IPS-15b (cell line): ENCODE data around the gene PLXNB1.
"Not testable (repeated sequence)": the region's sequence is repeated elsewhere in the genome, so short reads cannot be mapped to it uniquely, and the experiment has no call there.

Experiments used
- H3K27me3 ChIP-seq: one replicate; pipeline ENCODE4 v1.6.1; 2013; ENCODE audit warnings: low read length; ENCODE audit not compliant: control insufficient read depth, insufficient read depth
- H3K36me3 ChIP-seq: one replicate; pipeline ENCODE4 v1.6.1; 2013; ENCODE audit warnings: low read length; ENCODE audit not compliant: control insufficient read depth, insufficient read depth
- H3K4me1 ChIP-seq: one replicate; pipeline ENCODE4 v1.6.1; 2013; ENCODE audit warnings: mild to moderate bottlenecking, low read length; ENCODE audit not compliant: control insufficient read depth, insufficient read depth
- H3K4me3 ChIP-seq: one replicate; pipeline ENCODE4 v1.5.1; 2013; ENCODE audit warnings: low read depth, low read length
- H3K9ac ChIP-seq: one replicate; pipeline ENCODE4 v1.6.1; 2013; ENCODE audit warnings: low read depth, mild to moderate bottlenecking, low read length
- H3K9me3 ChIP-seq: one replicate; pipeline ENCODE4 v1.6.1; 2013; ENCODE audit warnings: mild to moderate bottlenecking, low read length; ENCODE audit not compliant: control insufficient read depth, insufficient read depth

Gene PLXNB1

DNA sequence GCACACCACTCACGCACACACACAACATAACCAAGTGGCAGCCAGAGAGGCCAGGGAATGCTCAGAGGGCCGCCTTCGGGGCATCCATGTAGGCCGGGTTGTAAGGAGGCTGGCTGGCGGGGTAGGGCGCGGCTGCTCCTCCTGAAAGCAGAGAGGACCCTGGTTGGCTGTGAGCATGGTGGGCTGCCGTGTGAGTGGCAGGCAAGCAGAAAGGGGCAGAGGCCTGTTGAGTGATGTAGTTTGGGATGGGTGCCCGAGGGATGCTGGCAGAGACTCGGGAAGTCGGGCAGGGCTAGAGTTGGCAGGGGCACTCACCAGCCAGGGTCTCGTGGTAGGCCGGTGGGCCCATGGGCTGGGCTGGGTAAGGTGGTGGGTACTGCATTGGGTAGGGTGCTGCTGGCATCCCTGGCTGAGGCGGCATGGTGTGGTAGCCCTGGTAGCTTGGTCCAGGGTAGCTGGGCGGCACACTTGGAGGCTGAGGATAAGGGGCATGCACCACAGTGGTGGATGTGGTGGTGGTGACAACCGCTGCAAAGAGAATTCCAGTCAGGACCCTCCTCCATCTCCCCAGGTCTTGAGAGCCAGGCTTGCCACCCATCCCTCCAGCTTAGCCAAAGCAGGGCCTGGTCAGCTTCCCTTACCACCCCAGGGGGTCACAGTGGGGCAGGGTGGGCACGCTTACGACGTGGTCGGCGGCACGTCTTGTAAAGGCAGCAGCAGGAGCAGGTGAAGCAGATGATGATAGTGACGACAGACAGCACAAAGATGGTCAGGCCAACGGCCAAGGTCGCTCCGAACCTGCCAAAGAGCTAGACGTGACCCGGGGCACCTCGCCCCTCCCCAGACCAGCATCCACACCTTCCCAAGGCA lies 39.4 kb upstream of the PLXNB1 start:
- H3K4me3 ChIP-seq: no peak overlapping the region
- H3K9ac ChIP-seq: no peak overlapping the region
- H3K4me1 ChIP-seq: peaks cover 9% of the 10 kb centered on the region
- no peaks in the 10 kb centered on the region for H3K27me3 ChIP-seq
- H3K36me3 ChIP-seq: peaks cover 45% of the 10 kb centered on the region
- H3K9me3 ChIP-seq: no peaks in the 10 kb centered on the region

DNA sequence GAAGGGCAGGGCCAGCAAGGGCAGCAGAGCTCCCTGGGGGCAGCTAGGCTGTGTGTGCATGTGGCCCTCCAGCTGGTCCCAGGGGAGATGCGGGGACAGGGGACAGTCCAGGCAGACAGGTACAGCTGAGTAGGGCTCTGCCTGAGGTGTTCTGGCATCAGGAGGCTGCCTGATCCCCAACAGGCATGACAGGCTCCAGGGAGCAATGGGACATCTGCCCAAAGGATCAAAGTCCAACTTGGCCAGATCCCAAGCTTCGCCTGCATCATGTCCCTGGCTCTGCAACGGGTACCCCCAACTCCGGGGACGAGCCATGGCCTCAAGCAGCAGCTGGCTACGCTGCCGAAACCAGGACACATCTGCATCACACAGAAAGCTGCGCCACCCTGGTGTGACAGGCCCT lies 38.4 kb upstream of the PLXNB1 start:
- Histone ChIP-seq H3K4me3 (no peak overlapping the region), H3K27me3 (no peaks in the 10 kb centered on the region), H3K9me3 (no peaks in the 10 kb centered on the region), H3K9ac (no peak overlapping the region), H3K36me3 (peaks cover 46% of the 10 kb centered on the region), H3K4me1 (peaks cover 7% of the 10 kb centered on the region)

DNA sequence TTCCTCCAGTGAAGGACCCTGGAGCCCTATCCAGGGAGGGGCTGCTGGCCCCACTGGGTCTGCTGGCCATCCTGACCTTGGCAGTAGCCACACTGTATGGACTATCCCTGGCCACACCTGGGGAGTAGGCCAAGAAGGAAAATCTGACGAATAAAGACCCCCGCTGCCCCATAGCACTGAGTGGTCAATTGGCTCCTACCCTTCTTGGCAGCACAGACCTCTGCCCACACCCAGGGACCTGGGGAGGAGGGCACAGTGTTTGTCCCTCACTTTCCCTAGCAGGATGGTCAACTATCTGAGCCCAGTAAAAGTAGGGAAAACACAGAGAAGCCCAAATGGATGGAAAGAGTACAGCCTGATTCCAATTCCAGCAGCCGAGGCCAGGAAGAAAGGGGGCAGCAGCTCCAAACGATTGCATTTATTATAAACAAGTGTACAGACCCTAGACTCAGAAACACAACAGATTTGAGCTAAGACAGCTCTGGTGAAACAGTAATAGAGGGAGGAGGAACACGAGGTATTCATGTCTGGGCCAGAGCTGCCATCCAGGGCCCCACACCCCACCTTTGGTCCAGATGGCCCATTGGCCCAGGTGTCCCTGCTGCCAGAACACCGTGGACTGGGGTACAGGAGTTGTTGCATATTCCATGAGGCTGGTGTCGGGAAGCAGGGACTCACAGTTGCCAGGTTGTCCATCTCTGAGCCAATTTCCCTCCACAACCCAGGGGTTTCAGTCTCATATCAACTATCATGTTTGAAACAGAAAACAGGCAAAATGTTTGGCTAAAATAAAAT lies 37.8 kb upstream of the PLXNB1 start:
- no peaks in the 10 kb centered on the region for H3K9me3 ChIP-seq
- H3K4me3 ChIP-seq: no peak overlapping the region
- peaks cover 5% of the 10 kb centered on the region for H3K4me1 ChIP-seq
- H3K36me3 ChIP-seq: peaks cover 46% of the 10 kb centered on the region
- no peaks in the 10 kb centered on the region for H3K27me3 ChIP-seq
- H3K9ac ChIP-seq: no peak overlapping the region

DNA sequence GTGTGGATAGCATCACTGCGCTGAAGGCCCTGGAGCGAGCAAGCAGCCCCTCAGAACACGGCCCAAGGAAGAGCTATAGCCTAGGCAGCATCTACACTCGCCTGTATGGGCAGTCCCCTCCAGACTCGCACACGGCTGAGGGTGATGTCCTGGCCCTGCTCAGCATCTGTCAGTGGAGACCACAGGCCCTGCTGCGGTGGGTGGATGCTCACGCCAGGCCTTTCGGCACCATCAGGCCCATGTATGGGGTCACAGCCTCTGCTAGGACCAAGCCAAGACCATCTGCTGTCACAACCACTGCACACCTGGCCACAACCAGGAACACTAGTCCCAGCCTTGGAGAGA lies 37.2 kb upstream of the PLXNB1 start:
- H3K36me3 ChIP-seq: peaks cover 46% of the 10 kb centered on the region
- H3K9ac ChIP-seq: no peak overlapping the region
- H3K27me3 ChIP-seq: no peaks in the 10 kb centered on the region
- H3K4me1 ChIP-seq: peaks cover 5% of the 10 kb centered on the region
- H3K9me3 ChIP-seq: no peaks in the 10 kb centered on the region
- no peak overlapping the region for H3K4me3 ChIP-seq

DNA sequence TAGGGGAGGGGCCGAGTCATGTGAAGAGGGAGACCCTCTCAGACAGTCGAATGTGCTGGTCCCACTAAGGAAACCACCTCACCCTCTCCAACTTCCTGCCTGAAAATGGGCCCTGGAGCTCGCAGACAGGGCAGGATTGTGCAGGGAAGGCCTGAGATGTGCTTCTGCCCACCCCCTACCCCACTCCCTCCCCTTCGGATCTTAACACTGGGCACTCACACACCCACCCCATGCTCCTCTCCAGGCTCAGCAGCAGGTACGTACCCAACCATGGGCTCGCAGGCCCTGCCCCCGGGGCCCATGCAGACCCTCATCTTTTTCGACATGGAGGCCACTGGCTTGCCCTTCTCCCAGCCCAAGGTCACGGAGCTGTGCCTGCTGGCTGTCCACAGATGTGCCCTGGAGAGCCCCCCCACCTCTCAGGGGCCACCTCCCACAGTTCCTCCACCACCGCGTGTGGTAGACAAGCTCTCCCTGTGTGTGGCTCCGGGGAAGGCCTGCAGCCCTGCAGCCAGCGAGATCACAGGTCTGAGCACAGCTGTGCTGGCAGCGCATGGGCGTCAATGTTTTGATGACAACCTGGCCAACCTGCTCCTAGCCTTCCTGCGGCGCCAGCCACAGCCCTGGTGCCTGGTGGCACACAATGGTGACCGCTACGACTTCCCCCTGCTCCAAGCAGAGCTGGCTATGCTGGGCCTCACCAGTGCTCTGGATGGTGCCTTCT lies 36.7 kb upstream of the PLXNB1 start:
- Histone ChIP-seq H3K9ac (peak overlapping the region; percentile 37), H3K4me1 (peaks cover 5% of the 10 kb centered on the region), H3K4me3 (no peak overlapping the region), H3K9me3 (no peaks in the 10 kb centered on the region), H3K27me3 (no peaks in the 10 kb centered on the region), H3K36me3 (peaks cover 46% of the 10 kb centered on the region)

DNA sequence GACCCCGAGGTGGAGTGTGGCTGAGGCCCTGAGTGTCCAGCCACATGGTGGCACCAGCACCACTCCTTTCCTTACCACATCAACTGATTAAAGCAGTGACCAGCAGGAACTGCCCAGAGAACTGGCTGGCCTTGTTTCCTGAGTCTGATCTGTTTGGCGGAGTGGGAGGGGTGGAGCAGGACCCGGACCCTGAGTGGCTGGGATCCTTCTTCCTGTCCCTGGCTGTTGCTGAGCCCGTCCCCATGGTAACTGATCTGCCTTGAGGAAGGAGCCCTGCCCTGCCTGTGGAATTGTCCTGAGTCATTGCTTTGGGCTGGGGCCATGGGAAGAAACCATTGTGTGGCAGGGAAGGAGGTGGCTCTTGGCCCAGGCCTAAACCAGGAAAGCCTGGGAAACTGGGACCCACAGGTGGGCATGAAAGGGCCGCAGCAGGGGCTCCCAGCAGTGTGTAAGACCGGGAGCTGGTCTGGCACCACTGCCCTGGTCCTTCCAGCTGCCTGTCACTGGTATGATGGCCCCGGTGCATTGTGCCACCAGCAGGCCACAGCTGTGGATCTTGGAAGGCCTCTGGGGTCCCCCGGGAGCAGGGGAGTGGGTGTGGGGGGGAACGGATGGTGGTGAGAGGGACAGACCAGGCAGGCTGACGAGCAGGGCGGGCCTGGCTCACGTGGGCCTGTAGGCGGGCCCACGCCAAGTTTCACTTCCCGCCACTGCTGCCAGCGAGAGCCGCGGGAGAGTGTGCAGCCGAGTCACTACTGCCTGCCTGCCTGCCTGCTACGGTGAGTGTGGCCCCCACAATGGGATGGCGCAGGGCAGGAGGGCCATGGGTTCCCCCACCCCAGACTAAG lies 35.9 kb upstream of the PLXNB1 start:
- Histone ChIP-seq H3K36me3 (peaks cover 53% of the 10 kb centered on the region), H3K4me1 (peaks cover 5% of the 10 kb centered on the region), H3K4me3 (no peak overlapping the region), H3K27me3 (no peaks in the 10 kb centered on the region), H3K9ac (peak overlapping the region; percentile 37), H3K9me3 (no peaks in the 10 kb centered on the region)

DNA sequence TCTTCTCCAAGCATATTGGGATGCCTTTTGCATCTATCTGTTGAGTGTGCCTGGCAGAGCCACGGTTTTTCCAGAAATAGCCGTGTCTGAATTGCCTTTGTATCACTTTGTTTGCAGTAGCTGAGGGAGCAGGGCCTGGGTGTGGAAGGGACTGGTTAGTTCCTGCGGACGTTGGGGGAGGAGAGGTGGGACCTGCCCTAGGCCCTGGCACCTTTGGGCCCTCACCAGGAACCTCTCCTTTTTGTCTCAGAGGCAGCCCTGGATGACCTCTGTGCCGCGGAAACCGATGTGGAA lies 35.3 kb upstream of the PLXNB1 start:
- Histone ChIP-seq H3K9ac (no peak overlapping the region), H3K9me3 (no peaks in the 10 kb centered on the region), H3K27me3 (no peaks in the 10 kb centered on the region), H3K4me1 (peaks cover 5% of the 10 kb centered on the region), H3K36me3 (peaks cover 54% of the 10 kb centered on the region), H3K4me3 (no peak overlapping the region)

DNA sequence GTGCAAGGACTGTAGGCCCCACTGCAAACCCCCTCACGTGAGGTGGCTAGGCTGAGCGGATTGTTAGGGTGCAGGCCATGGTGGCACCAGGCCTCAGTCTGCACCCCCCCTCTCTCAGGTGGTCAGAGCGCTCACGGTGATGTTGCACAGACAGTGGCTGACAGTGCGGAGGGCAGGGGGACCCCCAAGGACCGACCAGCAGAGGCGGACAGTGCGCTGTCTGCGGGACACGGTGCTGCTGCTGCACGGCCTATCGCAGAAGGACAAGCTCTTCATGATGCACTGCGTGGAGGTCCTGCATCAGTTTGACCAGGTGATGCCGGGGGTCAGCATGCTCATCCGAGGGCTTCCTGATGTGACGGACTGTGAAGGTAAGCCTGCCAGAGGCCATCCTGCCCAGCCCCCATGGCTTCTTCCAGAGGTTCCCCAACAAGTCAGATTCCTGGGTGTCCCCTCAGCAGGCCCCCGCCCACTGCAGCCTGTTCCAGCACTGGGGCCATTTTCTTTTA lies 34.9 kb upstream of the PLXNB1 start:
- H3K9me3 ChIP-seq: no peaks in the 10 kb centered on the region
- H3K36me3 ChIP-seq: peaks cover 53% of the 10 kb centered on the region
- H3K4me3 ChIP-seq: no peak overlapping the region
- H3K9ac ChIP-seq: no peak overlapping the region
- peaks cover 5% of the 10 kb centered on the region for H3K4me1 ChIP-seq
- no peaks in the 10 kb centered on the region for H3K27me3 ChIP-seq

DNA sequence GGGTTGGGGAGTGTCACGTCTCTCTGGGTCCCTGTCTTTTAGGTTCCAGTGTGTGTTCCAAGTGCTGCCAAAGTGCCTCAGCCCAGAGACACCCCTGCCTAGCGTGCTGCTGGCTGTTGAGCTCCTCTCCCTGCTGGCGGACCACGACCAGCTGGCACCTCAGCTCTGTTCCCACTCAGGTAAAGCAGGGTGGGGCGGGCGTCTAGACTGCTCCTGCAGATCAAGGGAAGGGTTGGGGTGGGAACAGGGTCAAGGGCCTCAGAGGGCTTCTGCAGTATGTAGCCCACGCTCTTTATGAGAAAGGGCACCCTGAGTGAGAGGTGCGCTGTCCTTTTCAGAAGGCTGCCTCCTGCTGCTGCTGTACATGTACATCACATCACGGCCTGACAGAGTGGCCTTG lies 33.8 kb upstream of the PLXNB1 start:
- Histone ChIP-seq H3K36me3 (peaks cover 49% of the 10 kb centered on the region), H3K4me3 (no peak overlapping the region), H3K9ac (no peak overlapping the region), H3K9me3 (no peaks in the 10 kb centered on the region), H3K4me1 (peaks cover 5% of the 10 kb centered on the region), H3K27me3 (no peaks in the 10 kb centered on the region)

DNA sequence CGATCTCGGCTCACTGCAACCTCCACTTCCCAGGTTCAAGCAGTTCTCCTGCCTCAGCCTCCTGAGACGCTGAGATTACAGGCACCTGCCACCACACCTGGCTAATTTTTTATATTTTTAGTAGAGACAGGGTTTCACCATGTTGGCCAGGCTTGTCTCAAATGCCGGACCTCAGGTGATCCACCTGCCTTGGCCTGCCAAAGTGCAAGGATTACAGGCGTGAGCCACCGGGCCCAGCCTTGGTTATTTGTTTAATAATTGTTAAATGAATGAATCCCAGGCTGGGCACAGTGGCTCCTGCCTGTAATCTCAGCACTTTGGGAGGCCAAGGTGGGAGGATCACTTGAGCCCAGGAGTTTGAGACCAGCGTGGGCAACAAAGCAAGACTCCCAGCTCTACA lies 31.9 kb upstream of the PLXNB1 start:
- not testable (repeated sequence) for H3K4me3 ChIP-seq, H3K9ac ChIP-seq, H3K9me3 ChIP-seq, H3K27me3 ChIP-seq, H3K4me1 ChIP-seq
- peaks cover 32% of the 10 kb centered on the region for H3K36me3 ChIP-seq

DNA sequence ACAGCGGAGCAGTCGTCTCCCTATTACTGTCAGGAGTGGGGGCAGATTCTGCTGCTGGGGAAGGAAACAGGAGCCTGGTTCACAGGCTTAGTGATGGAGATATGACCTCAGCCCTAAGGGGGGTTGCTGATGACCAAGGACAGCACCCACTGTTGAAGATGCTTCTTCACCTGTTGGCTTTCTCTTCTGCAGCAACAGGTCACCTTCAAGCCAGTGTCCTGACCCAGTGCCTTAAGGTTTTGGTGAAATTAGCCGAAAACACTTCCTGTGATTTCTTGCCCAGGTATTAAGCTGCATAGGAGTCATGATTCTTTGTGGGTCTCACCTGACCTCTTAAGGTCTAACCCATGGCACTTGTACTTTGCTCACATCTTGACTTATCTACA lies 30.6 kb upstream of the PLXNB1 start:
- H3K4me1 ChIP-seq: peaks cover 1% of the 10 kb centered on the region
- no peak overlapping the region for H3K9ac ChIP-seq
- H3K4me3 ChIP-seq: no peak overlapping the region
- H3K36me3 ChIP-seq: peaks cover 31% of the 10 kb centered on the region
- no peaks in the 10 kb centered on the region for H3K9me3 ChIP-seq
- H3K27me3 ChIP-seq: no peaks in the 10 kb centered on the region
